HG02943 (cell line): ENCODE results near the gene ARRDC4.
A peak's percentile ranks its signal among the peaks of the same experiment; 100 is the strongest.

Experiments
- ATAC-seq: cut with Tn5 transposase; IDR thresholded peaks from one replicate; pipeline ENCODE4 v1.9.1; 2021; ENCODE audit warnings: mild to moderate bottlenecking, low read depth, moderate library complexity; ENCODE audit not compliant: unreplicated experiment

Gene ARRDC4

DNA sequence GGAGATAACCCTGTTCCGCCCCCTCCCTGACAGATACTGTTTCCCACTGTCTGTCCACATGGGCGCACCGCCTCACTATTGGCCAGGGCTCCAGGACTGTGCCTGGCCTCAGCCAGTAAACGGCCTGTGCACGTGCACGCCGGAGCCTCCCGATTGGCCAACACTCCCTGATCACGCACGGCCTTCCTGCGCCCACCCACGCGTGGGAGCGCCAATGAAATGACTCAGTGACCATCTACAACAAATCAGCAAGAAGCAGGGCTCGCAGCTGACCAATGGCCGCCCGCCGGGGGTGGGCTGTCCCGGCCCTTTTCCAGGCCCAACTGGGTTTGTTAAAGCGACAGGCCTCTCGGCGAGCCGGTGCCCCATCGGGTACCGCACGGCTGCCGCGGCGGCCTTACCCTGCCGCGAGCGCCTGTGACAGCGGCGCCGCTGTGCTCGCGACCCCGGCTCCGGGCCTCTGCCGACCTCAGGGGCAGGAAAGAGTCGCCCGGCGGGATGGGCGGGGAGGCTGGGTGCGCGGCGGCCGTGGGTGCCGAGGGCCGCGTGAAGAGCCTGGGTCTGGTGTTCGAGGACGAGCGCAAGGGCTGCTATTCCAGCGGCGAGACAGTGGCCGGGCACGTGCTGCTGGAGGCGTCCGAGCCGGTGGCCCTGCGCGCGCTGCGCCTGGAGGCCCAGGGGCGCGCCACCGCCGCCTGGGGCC lies at the start of gene ARRDC4:
TSS of gene ARRDC4 (plus strand) at position 340 of the 703 bp plus-strand sequence. CDS start at position 499, 159 bp downstream.
- ATAC-seq, result peak; percentile 82

DNA sequence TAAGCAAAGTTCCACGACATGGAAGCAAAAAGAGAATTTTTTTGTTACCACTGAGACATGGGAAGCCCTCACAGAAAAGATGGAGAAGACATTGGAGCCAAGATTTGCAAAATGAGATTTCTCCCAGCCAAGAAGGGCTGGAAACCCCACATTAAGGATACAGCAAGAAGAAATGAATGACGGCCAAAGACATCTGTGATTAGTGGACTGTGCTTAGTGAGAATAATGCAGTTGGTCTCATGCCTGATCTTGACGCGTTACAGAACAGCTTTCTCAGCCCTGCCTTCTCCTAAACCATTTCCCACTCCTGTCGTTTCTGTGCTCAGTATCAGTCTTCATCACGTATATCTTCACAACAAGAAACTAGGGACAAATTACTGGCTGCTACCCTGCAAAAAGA lies 45.8 kb upstream of the ARRDC4 start:
- no peak for ATAC-seq

DNA sequence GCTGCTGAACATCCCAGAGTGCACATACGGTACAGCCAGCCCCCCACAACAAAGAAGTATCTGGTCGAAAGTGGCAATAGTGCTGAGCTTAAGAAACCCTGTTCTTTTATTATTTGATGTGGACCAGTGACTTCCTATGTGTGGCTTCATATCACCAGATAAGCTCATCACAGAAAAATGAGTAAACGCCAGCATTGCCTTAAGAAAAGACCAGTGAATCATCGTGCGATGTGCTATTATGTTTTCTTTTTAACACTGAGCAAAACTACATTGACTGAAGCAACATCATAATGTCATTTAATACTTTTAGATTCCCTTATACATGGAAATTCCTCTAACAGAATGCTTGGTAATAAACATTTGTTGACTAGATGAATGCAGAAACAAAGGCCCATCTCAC lies 45.2 kb upstream of the ARRDC4 start:
- ATAC-seq, result no peak

DNA sequence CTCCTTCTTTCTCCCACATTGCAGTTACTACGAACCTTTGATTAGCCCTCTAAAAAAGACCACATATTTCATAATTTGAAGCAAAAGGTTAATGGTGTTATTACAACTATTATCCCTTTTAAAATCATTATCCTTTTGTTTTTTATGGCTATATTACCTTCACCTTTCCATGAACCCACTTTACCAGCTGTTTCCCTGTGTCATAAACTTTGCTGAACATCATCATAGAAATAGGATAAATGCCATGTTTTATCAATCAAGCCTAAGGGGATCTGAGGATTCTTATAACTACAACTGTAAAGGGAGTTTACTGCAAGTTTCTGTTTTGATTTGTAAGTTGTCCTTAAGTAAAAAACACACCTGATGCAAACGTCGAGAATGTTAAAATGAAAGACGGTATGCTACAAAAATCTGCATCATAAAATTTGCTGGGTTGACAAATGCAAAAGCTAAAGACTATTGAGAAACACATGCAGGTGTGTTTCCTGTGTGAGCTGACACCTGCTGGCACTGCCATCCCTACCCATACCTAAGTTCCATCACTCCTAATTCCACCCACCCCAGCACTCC lies 39.1 kb upstream of the ARRDC4 start:
- ATAC-seq, result no peak

DNA sequence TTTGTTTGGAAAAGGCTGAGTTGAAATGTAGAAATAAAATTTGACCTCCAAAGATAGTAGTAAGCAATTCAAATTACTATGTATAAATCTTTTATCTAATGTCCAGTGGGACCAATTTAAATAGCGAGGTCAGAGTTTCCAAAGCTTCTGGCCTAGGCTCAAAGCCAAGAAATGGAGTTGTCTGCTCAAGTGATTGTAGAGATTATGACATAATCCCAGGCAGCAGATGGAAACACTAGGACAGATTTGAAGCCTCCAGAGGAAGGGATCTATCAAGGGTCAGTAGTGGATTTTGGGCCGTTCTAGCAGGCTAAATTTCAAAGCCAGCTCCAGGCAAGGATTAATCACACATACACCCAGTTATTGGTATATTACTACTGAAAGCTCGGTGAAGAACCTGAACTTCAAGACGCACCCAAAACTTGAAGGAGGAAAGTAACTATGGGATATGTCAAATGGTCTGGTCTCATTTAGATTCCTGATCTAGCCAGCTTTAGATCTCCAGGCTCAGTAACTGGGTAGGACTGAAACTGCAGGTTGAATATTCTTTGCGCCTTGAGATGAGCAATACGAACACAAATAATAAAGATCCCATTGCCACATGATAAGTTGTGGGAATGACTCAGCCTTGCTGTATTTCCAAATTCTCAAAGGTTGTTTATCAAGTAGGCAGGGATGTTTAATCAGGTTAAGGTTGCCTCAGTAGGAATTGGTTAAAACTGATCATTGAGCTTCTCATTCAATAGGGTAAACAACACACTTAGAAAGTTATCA lies 30.9 kb upstream of the ARRDC4 start:
- ATAC-seq, result no peak

- no peak for ATAC-seq
Observed at GRCh38 chr15:97930230-97930629, 30.3 kb upstream of the ARRDC4 start.

DNA sequence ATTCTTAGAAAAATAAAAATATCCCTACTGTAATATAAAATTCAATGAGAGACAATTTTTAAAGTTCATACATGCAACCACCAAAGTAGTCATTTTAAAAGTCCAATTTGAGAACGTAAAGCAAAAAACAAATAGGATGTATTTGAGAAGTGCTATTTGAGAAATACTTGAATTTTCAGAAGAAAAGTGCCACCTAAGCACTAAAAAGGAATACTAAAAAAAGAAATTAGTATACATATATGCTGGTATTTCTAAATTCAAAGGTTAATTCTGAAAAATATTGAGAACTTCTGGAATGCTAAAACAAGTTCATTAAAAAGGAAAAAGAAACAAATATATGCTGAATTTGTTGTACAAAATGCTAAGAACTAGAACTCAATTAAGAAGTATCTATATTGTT lies 29.2 kb upstream of the ARRDC4 start:
- no peak for ATAC-seq

DNA sequence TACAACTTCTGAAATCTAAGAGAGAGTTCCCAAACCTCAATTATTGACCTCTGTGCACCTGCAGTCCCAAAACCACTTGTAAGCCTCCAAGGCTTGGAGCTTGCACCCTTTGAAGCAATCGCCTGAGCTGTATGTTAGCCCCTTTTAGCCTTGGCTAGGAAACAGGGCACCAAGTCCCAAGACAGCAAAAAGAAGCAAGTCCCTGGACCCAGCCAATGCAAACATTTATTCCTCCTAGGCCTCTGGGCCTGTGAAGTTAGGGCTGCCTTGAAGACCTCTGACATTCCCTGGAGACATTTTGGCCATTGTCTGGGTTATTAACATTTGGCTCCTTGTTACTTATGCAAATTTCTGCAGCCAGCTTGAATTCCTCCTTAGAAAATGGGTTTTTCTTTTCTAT lies 26.9 kb upstream of the ARRDC4 start:
- ATAC-seq, result no peak

GRCh38 chr15:97940993-97941392 lies 19.5 kb upstream of the ARRDC4 start:
- no peak for ATAC-seq

DNA sequence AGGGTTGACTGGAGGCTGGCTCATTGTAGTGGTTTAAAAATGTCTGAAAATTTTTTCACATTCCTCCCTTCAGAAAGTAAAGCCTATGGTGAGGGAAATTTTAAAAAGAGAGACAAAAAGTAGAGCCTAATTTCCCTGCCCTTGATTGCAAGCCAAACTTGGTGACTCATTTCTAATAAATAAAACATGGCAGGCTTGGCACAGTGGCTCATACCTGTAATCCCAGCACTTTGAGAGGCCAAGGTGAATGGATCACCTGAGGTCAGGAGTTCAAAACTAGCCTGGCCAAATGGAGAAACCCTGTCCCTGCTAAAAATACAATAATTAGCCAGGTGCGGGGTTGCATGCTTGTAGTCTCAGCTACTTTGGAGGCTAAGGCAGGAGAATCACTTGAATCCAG lies 18.9 kb upstream of the ARRDC4 start:
- ATAC-seq, result no peak

DNA sequence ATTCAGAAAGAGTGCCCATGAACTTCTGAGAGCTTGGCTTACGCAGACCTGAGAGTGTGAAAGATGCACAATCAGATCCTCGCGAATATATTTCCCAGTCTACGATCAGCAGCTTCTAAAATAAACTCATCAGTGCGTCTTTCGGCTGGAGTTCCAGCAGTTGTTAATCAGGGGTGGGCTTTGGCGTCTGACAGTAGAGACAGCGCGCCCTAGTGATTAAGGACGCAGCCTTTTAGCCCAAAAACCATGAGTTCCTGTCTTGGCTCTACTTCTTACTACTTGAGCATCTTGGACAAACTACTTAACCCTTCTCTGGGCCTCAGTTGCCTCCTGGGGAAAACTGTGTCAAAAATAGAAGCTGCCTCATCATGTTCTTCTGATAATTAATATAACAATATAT lies 15.8 kb upstream of the ARRDC4 start:
- ATAC-seq, result no peak

DNA sequence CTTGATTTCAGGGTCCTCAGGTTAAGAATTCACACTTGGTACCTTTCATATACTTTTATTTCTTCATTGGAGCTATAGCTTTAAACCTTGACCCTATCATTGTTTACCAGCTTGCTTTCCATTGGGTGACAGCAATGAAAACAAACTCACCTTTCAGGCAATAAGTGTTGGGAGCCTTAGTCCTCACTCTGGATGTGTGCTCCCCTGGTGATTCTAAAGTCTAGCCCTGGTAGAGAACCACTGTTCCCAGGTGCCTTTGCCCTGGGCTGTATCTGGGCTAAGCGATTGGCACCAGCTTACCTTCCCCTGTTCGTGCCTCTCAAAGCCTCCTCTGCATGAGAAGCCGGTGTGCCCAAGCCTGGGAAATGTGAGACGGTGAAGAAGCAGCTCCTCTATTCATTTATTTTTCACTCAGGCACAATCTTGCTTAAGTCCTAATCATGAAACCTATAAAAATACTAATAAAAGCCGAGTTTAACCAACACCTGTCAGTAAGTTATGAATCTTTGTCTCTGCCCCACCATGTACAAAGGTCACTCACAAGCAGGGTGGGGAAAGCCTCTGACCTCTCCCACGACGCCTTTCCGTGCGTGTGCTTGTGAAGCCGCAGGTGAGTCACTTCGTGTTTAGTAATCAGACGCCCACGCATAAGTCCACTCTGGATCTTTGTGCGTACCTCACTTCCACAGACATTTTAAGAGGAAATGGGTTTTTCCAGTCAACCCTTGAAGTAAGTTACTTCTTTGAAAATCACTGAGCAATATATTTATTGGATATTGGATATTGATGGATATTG lies 12.8 kb upstream of the ARRDC4 start:
- no peak for ATAC-seq

DNA sequence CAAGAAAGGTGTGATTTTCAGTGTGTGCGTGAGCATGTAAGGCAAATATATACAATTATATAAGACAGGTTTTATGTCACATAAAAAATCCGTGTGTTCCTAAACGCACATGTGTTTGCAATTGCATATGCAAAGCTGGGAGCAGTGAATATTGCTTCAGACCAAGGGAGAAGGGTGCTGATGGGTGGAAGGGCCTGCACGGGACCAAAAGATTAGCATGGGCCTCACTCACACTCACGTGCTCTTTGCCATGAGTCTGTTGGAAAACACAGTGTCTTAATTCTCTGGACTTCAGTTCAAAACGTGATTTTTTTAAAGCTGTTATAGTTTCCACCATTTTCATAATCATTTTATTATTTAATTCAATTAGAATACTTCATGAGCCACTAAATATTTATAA lies 7.2 kb upstream of the ARRDC4 start:
- ATAC-seq, result no peak

DNA sequence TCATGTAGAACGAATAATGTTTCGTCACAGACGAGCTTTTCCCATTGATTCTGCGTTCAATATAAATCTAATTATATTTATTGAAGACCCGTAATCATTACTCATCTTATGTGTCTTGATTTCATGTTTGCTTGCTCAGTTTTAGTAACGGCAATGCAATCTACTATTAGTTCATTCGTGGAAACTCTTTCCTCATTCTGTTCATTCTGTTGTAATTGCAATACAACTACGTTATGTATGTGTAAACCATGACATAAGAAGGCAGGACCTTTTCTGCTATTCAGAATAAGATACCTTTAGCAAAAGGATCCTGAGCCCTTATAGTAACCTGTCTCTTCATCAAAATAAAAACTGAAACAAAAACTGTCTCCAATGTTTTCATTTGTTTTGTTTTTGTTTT lies 6.8 kb upstream of the ARRDC4 start:
- ATAC-seq, result no peak

GRCh38 chr15:97955035-97955434 lies 5.5 kb upstream of the ARRDC4 start:
- no peak for ATAC-seq

DNA sequence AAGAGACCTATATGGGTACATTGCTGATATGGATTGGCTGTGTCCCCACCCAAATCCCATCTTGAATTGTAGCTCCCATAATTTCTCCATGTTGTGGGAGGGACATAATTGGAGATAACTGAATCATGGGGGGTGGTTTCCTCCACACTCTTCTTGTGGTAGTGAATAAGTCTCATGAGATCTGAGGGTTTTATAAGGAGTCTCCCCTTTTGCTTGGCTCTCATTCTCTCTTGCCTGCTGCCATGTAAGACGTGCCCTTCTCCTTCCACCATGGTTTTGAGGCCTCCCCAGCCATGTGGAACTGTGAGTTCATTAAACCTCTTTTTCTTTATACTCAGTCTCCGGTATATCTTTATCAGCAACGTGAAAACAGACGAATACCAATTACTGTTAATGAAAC lies 5.0 kb upstream of the ARRDC4 start:
- ATAC-seq, result no peak

DNA sequence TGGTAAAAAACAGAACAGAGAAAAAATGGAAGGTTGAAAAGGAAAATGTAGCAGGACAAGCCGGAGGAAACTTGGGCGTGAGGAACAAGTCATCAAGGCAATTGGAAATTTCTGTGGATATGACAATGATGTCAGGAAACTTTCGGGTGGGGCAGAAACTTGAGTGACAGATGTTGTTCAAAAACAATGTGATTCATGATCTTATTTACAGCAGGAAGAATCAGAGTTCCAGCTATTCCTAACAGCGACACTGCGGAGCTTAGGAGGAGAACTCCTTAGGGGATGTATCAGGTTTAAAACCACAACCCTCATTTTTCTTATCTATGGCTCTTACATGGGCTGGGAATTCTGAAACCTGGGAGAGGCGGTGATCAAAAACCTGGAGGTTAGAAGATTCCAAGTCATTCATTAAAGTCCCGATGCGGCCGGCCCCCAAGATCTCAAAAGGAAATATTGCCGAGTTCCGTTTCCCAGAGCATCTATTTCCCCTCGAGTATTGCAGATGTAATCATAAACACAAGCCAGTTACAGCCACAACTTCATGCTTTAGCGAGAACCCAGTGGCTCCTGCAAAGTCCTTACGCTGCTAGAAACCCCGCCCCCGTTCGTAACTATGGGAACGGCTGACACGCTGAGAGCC lies 659 bp upstream of the ARRDC4 start:
- ATAC-seq, result no peak

- no peak for ATAC-seq
Observed at GRCh38 chr15:97961067-97961954, 808 bp downstream of the ARRDC4 start.

DNA sequence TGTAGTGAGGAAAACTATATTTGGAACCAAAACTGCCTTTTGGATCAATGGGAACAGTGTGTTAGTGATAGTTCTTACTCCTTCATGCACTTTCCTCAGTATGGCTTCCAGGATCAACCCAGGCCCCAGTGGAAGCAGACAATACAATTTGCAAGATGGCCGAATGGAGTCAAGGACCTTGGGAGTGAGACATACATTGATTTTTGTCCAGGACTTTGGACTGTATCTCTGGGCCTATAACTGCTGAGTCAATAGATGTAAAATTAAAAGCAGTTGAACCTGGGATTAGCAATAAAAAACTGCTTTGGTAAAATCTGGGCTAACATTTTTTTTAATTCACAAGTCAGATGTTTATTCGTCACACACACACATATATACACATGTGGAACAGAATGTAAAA lies 1.8 kb downstream of the ARRDC4 start:
- no peak for ATAC-seq

- ATAC-seq, result no peak
Observed at GRCh38 chr15:97963779-97964178, 3.3 kb downstream of the ARRDC4 start.
